Fibroblast of upper back skin (primary cell): Measurements from ENCODE around the gene HSD11B2.

Source experiments
- DNase-seq: peaks from one replicate; pipeline ENCODE4 v3.0.0-alpha.2; 2013

HSD11B2 gene

GRCh38 chr16:67417333-67418061 is 13.4 kb upstream of the HSD11B2 start:
- DNase-seq, result no peak

- peak; percentile 57 for DNase-seq
Observed at GRCh38 chr16:67419502-67419901, 11.4 kb upstream of the HSD11B2 start.

- DNase-seq, result peak; percentile 36
Observed at GRCh38 chr16:67419931-67420330, 11.0 kb upstream of the HSD11B2 start.

GRCh38 chr16:67421030-67421429 is 9.9 kb upstream of the HSD11B2 start:
- no peak for DNase-seq

- no peak for DNase-seq
Observed at GRCh38 chr16:67423015-67423414, 7.9 kb upstream of the HSD11B2 start.

GRCh38 chr16:67423611-67424260 is 7.2 kb upstream of the HSD11B2 start:
- DNase-seq, result no peak

GRCh38 chr16:67424261-67424615 is 6.7 kb upstream of the HSD11B2 start:
- no peak for DNase-seq

GRCh38 chr16:67425061-67425460 is 5.9 kb upstream of the HSD11B2 start:
- peak; percentile 81 for DNase-seq

- DNase-seq, result peak; percentile 7
Observed at GRCh38 chr16:67425580-67425979, 5.3 kb upstream of the HSD11B2 start.

- DNase-seq, result no peak
Observed at GRCh38 chr16:67426022-67426421, 4.9 kb upstream of the HSD11B2 start.

- DNase-seq, result no peak
Observed at GRCh38 chr16:67426950-67427349, 4.0 kb upstream of the HSD11B2 start.

- DNase-seq, result peak; percentile 49
Observed at GRCh38 chr16:67428146-67428731, 2.7 kb upstream of the HSD11B2 start.

- DNase-seq, result no peak
Observed at GRCh38 chr16:67429053-67429798, 1.7 kb upstream of the HSD11B2 start.

GRCh38 chr16:67429799-67430503 is 970 bp upstream of the HSD11B2 start:
- no peak for DNase-seq

GRCh38 chr16:67430504-67430976 is 381 bp upstream of the HSD11B2 start:
- DNase-seq, result no peak

- no peak for DNase-seq
Observed at GRCh38 chr16:67431775-67432505, 1.0 kb downstream of the HSD11B2 start.

GRCh38 chr16:67432506-67432890 is 1.6 kb downstream of the HSD11B2 start:
- DNase-seq, result no peak

- DNase-seq, result no peak
Observed at GRCh38 chr16:67433131-67433719, 2.3 kb downstream of the HSD11B2 start.

GRCh38 chr16:67435758-67436164 is 4.8 kb downstream of the HSD11B2 start:
- no peak for DNase-seq

GRCh38 chr16:67436640-67437193 is 5.8 kb downstream of the HSD11B2 start:
- DNase-seq, result no peak

- DNase-seq, result no peak
Observed at GRCh38 chr16:67437513-67437912, 6.6 kb downstream of the HSD11B2 start.
